Mesendoderm (in vitro differentiated cells): ENCODE results near the gene PLEKHB2.
"Not testable (repeated sequence)": the region's sequence is repeated elsewhere in the genome, so short reads cannot be mapped to it uniquely, and the experiment has no call there.

Experiments used
- DNase-seq: peaks from one replicate; pipeline ENCODE4 v3.0.0; 2013
- H2AK5ac ChIP-seq: 2 replicates; pipeline ENCODE4 v1.6.1; 2013; ENCODE audit warnings: low read length, inconsistent platforms
- H2BK120ac ChIP-seq: 2 replicates; pipeline ENCODE4 v1.6.1; 2013; ENCODE audit warnings: low read depth, mild to moderate bottlenecking, low read length, moderate library complexity, mixed read lengths
- H2BK15ac ChIP-seq: replicated peaks from 2 replicates; pipeline ENCODE4 v1.6.1; 2013; ENCODE audit warnings: low read depth, mild to moderate bottlenecking, moderate library complexity
- H2BK5ac ChIP-seq: 2 replicates; pipeline ENCODE4 v1.6.1; 2013; ENCODE audit warnings: low read length, inconsistent platforms
- H3K18ac ChIP-seq: 2 replicates; pipeline ENCODE4 v1.6.1; 2013; ENCODE audit warnings: mild to moderate bottlenecking, low read length, mixed read lengths
- H3K23ac ChIP-seq: one replicate; pipeline ENCODE4 v1.6.1; 2013; ENCODE audit warnings: low read length
- H3K27ac ChIP-seq: 2 replicates; pipeline ENCODE4 v1.5.1; 2013; ENCODE audit warnings: low read depth, mild to moderate bottlenecking, inconsistent platforms, low read length, moderate library complexity
- H3K27me3 ChIP-seq: 2 replicates; pipeline ENCODE4 v1.6.1; 2013; ENCODE audit warnings: low read length, control low read depth, mild to moderate bottlenecking, inconsistent platforms; ENCODE audit not compliant: insufficient read depth, poor library complexity
- H3K36me3 ChIP-seq: 2 replicates; pipeline ENCODE4 v1.6.1; 2013; ENCODE audit warnings: low read length, inconsistent platforms; ENCODE audit not compliant: control insufficient read depth, insufficient read depth
- H3K4ac ChIP-seq: one replicate; pipeline ENCODE4 v1.6.1; 2013; ENCODE audit warnings: low read depth, mild to moderate bottlenecking, low read length, moderate library complexity
- H3K4me1 ChIP-seq: 2 replicates; pipeline ENCODE4 v1.6.1; 2013; ENCODE audit warnings: low read depth, low read length, inconsistent platforms; ENCODE audit not compliant: control insufficient read depth
- H3K4me2 ChIP-seq: 2 replicates; pipeline ENCODE4 v1.6.1; 2013; ENCODE audit warnings: low read length
- H3K4me3 ChIP-seq: 2 replicates; pipeline ENCODE4 v1.5.1; 2013; ENCODE audit warnings: mild to moderate bottlenecking, low read length
- H3K56ac ChIP-seq: one replicate; pipeline ENCODE4 v1.6.1; 2013; ENCODE audit warnings: low read length
- H3K79me1 ChIP-seq: 2 replicates; pipeline ENCODE4 v1.6.1; 2013; ENCODE audit warnings: low read length, inconsistent platforms
- H3K79me2 ChIP-seq: 2 replicates; pipeline ENCODE4 v1.6.1; 2013; ENCODE audit warnings: mild to moderate bottlenecking, low read length; ENCODE audit not compliant: control insufficient read depth, insufficient read depth
- H3K9ac ChIP-seq: 2 replicates; pipeline ENCODE4 v1.6.1; 2013; ENCODE audit warnings: low read length, inconsistent platforms
- H4K5ac ChIP-seq: one replicate; pipeline ENCODE4 v1.6.1; 2013; ENCODE audit warnings: low read length
- H4K8ac ChIP-seq: one replicate; pipeline ENCODE4 v1.6.1; 2013; ENCODE audit warnings: low read depth, mild to moderate bottlenecking, control low read depth, low read length, moderate library complexity
- WGBS: extraction: QIAGEN DNeasy Blood & Tissue Kit; methylation state at CpG from one replicate; pipeline ENCODE4 v1.1.7; 2013; ENCODE audit warnings: low lambda C conversion rate, missing lambda C conversion rate; ENCODE audit not compliant: insufficient coverage; ENCODE audit errors: extremely low coverage; 5-methylcytosine and 5-hydroxymethylcytosine counted together

Gene PLEKHB2

DNA sequence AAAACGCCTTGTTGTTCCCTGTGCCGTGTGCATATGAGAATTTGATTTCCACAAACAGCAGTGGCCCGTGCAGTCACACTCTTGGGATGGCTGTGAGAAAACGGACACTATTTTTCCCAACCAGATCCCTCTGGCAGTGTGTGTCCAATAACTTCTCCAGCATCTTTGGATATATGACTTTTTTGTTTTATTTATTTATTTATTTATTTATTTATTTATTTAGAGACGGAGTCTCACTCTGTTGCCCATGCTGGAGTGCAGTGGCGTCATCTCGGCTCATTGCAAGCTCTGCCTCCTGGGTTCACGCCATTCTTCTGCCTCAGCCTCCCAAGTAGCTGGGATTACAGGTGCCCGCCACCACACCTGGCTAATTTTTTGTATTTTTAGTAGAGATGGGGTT is 45.0 kb downstream of the PLEKHB2 start:
- not testable (repeated sequence) for H2AK5ac ChIP-seq, H3K4me1 ChIP-seq, H3K79me2 ChIP-seq, H3K27ac ChIP-seq, H3K27me3 ChIP-seq, H3K18ac ChIP-seq, H3K36me3 ChIP-seq, H3K9ac ChIP-seq, H4K5ac ChIP-seq, H3K79me1 ChIP-seq, H2BK5ac ChIP-seq, H3K4ac ChIP-seq, H2BK120ac ChIP-seq, H4K8ac ChIP-seq, DNase-seq, H3K23ac ChIP-seq, H3K4me3 ChIP-seq, H2BK15ac ChIP-seq, H3K56ac ChIP-seq, H3K4me2 ChIP-seq
- WGBS, result no CpG with 5 or more reads among the region's 9 CpGs

DNA sequence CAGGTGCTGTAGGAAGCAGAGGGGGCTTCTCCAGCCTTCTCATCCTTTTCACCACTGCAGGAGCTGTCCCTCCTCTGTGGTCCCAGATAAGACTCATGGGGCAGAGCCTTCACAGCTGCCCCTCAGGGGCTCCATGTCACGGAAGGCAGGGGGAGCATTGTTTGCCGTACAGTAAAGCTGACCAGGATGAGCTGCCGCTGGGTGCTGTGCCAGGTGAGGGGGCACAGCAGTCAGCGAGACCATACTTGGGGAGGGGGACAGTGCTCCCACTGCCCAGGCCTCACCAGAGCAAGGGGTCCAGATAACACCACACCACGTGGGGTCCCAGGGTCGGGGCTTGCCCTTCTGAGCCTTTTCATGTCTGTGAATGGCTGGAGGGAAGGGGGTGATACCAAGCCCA is 46.3 kb downstream of the PLEKHB2 start:
- no peak for DNase-seq
- no peak overlapping the region for H3K18ac ChIP-seq
- H3K9ac ChIP-seq, result no peak overlapping the region

GRCh38 chr2:131152074-131152473 is 46.9 kb downstream of the PLEKHB2 start:
- Histone ChIP-seq H4K8ac (no peak overlapping the region), H3K18ac (no peak overlapping the region), H2AK5ac (no peak overlapping the region), H3K56ac (no peak overlapping the region), H2BK120ac (no peak overlapping the region), H2BK15ac (no peak overlapping the region), H3K4ac (no peak overlapping the region), H3K4me1 (no peaks in the 10 kb centered on the region), H3K79me1 (no peaks in the 10 kb centered on the region), H3K79me2 (no peaks in the 10 kb centered on the region), H3K36me3 (peaks cover 4% of the 10 kb centered on the region), H3K27ac (no peak overlapping the region), H4K5ac (no peak overlapping the region), H3K23ac (no peak overlapping the region), H3K27me3 (no peaks in the 10 kb centered on the region), H3K9ac (no peak overlapping the region), H3K4me2 (no peak overlapping the region), H3K4me3 (no peak overlapping the region), H2BK5ac (no peak overlapping the region)
- peak; percentile 19 for DNase-seq
- no CpG with 5 or more reads among the region's 7 CpGs for WGBS

More for the DNA sequence above, 46.3 kb downstream of the PLEKHB2 start:
- Histone ChIP-seq H4K5ac (no peak overlapping the region), H3K27me3 (no peaks in the 10 kb centered on the region), H2BK15ac (no peak overlapping the region), H3K56ac (no peak overlapping the region), H3K4me2 (no peak overlapping the region), H2BK5ac (no peak overlapping the region), H4K8ac (no peak overlapping the region), H3K4me1 (no peaks in the 10 kb centered on the region), H3K23ac (no peak overlapping the region), H3K4me3 (no peak overlapping the region), H3K4ac (no peak overlapping the region), H3K27ac (no peak overlapping the region), H3K79me2 (no peaks in the 10 kb centered on the region), H3K79me1 (no peaks in the 10 kb centered on the region), H2AK5ac (no peak overlapping the region), H3K36me3 (peaks cover 4% of the 10 kb centered on the region), H2BK120ac (no peak overlapping the region)
- no CpG with 5 or more reads among the region's 6 CpGs for WGBS

DNA sequence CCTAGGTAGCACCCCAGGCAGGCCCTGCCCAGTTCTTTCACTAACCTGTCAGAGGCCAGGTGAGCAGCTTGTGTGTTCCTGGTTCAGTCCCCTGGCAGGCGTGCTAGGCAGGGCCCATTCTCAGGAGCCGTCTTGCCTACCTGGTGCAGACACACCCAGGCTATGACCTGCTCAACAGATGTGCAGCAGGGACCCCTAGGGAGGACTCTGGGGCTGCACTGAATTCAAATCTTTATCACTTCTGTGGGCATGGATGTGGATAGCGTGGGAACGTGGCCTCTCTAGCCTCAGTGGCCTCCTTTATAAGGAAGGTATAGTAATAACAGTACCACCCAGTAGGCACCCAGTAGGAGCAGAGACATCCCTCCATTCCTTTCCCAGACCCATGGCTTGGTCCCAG is 48.4 kb downstream of the PLEKHB2 start:
- Histone ChIP-seq H4K8ac (no peak overlapping the region), H3K23ac (no peak overlapping the region), H4K5ac (no peak overlapping the region), H3K56ac (no peak overlapping the region), H3K4ac (no peak overlapping the region), H3K27me3 (no peaks in the 10 kb centered on the region), H3K79me1 (no peaks in the 10 kb centered on the region), H2BK15ac (no peak overlapping the region), H3K27ac (no peak overlapping the region), H3K4me3 (no peak overlapping the region), H3K79me2 (no peaks in the 10 kb centered on the region), H3K9ac (no peak overlapping the region), H3K4me1 (no peaks in the 10 kb centered on the region), H2AK5ac (no peak overlapping the region), H2BK120ac (no peak overlapping the region), H3K4me2 (no peak overlapping the region), H3K18ac (no peak overlapping the region), H2BK5ac (no peak overlapping the region), H3K36me3 (peaks cover 3% of the 10 kb centered on the region)
- no peak for DNase-seq
- no CpG with 5 or more reads among the region's 4 CpGs for WGBS

- no peaks in the 10 kb centered on the region for H3K27me3 ChIP-seq
- no CpG with 5 or more reads among the region's 10 CpGs for WGBS
Measured at GRCh38 chr2:131154071-131154531, 49.0 kb downstream of the PLEKHB2 start.

GRCh38 chr2:131154647-131155046 is 49.5 kb downstream of the PLEKHB2 start:
- H3K4me3 ChIP-seq, result no peak overlapping the region

More at GRCh38 chr2:131154071-131154531, 49.0 kb downstream of the PLEKHB2 start:
- Histone ChIP-seq H2BK5ac (no peak overlapping the region), H4K5ac (no peak overlapping the region), H2AK5ac (no peak overlapping the region), H3K79me1 (no peaks in the 10 kb centered on the region), H3K56ac (peak overlapping the region; percentile 25), H2BK15ac (no peak overlapping the region), H3K4ac (no peak overlapping the region), H3K27ac (no peak overlapping the region), H3K18ac (no peak overlapping the region), H3K36me3 (peaks cover 2% of the 10 kb centered on the region), H3K23ac (no peak overlapping the region), H3K4me3 (no peak overlapping the region), H3K4me1 (no peaks in the 10 kb centered on the region), H3K4me2 (no peak overlapping the region), H3K79me2 (no peaks in the 10 kb centered on the region), H2BK120ac (no peak overlapping the region), H3K9ac (no peak overlapping the region), H4K8ac (no peak overlapping the region)
- DNase-seq, result peak; percentile 87

More at GRCh38 chr2:131154647-131155046, 49.5 kb downstream of the PLEKHB2 start:
- Histone ChIP-seq H3K27ac (no peak overlapping the region), H2BK15ac (no peak overlapping the region), H3K36me3 (no peaks in the 10 kb centered on the region), H3K56ac (no peak overlapping the region), H2BK5ac (no peak overlapping the region), H3K4me2 (no peak overlapping the region), H3K9ac (no peak overlapping the region), H4K8ac (no peak overlapping the region), H3K18ac (no peak overlapping the region), H2BK120ac (no peak overlapping the region), H3K79me2 (no peaks in the 10 kb centered on the region), H3K27me3 (no peaks in the 10 kb centered on the region), H3K23ac (no peak overlapping the region), H4K5ac (no peak overlapping the region), H3K4me1 (no peaks in the 10 kb centered on the region), H2AK5ac (no peak overlapping the region), H3K79me1 (no peaks in the 10 kb centered on the region), H3K4ac (no peak overlapping the region)
- DNase-seq, result no peak
- WGBS, result no CpG with 5 or more reads among the region's 23 CpGs
